SK-N-SH (cell line): ENCODE results near the gene LMO7. TPM values are rescaled to one million over a fixed set of nuclear protein-coding genes. Genes with fewer than 3 reads are reported as not detected.

Experiments
- CTCF ChIA-PET: fragments of 300-600, 350-600 bp; formaldehyde crosslinking; extraction: SDS; loops from one replicate; lab custom pipeline; 2021; lab: Yijun Ruan, JAX
- POLR2A ChIA-PET: fragments of 350-600 bp; sonication (Branson Sonifier 250); formaldehyde crosslinking; extraction: SDS; loops from one replicate; lab custom pipeline; 2020; ENCODE audit warnings: antibody characterized with exemption, inconsistent platforms; lab: Yijun Ruan, JAX
- DNase-seq: peaks from one replicate; pipeline ENCODE4 v3.0.0; 2012
- H2AFZ ChIP-seq: fragments of 200-600 bp; sonication (generic); 2 replicates; pipeline ENCODE4 v1.8.1; 2016; ENCODE audit warnings: antibody characterized with exemption, mild to moderate bottlenecking, low read depth
- H3F3A ChIP-seq: fragments of 200-600 bp; sonication (generic); replicated peaks from 2 replicates; pipeline ENCODE3; 2016; ENCODE audit warnings: antibody characterized with exemption, mild to moderate bottlenecking; ENCODE audit not compliant: insufficient read depth
- H3K27ac ChIP-seq, 2 experiments: fragments of 200-500 bp in 1 of 2; fragments of 200-600 bp in 1 of 2; sonication (Bioruptor generic) in 1 of 2; sonication (generic), shearing (Covaris generic) in 1 of 2; 2 replicates each; pipeline versions ENCODE4 v1.5.1 to v1.6.1; 2014 to 2016; ENCODE audit warnings: low read depth in 2 of 2, inconsistent platforms in 1 of 2, low read length in 1 of 2, mild to moderate bottlenecking in 1 of 2, mixed read lengths in 1 of 2
- H3K27me3 ChIP-seq: fragments of 200-600 bp; sonication (generic), shearing (Covaris generic); 2 replicates; pipeline ENCODE4 v1.6.1; 2016; ENCODE audit warnings: mixed run types; ENCODE audit not compliant: insufficient read depth
- H3K36me3 ChIP-seq, 2 experiments: fragments of 200-500 bp in 1 of 2; fragments of 200-600 bp in 1 of 2; sonication (Bioruptor generic) in 1 of 2; sonication (generic) in 1 of 2; replicated peaks in 1 of 2; 2 replicates each; pipeline versions ENCODE3 to v1.5.1; 2014 to 2016; ENCODE audit warnings: low read length in 1 of 2, mild to moderate bottlenecking in 1 of 2; ENCODE audit not compliant: insufficient read depth in 2 of 2, control insufficient read depth in 1 of 2
- H3K4me1 ChIP-seq, 2 experiments: fragments of 200-500 bp in 1 of 2; fragments of 200-600 bp in 1 of 2; sonication (Bioruptor generic) in 1 of 2; sonication (generic), shearing (Covaris generic) in 1 of 2; 2 replicates each; pipeline versions ENCODE4 v1.5.1 to v1.6.1; 2014 to 2016; ENCODE audit warnings: low read depth in 1 of 2, low read length in 1 of 2, mixed run types in 1 of 2; ENCODE audit not compliant: insufficient read depth in 2 of 2, control insufficient read depth in 1 of 2
- H3K4me2 ChIP-seq: fragments of 200-600 bp; sonication (generic), shearing (Covaris generic); 2 replicates; pipeline ENCODE4 v1.6.1; 2017; ENCODE audit warnings: mixed run types
- H3K4me3 ChIP-seq, 2 experiments: fragments of 200-500 bp in 1 of 2; fragments of 200-600 bp in 1 of 2; sonication (Bioruptor generic) in 1 of 2; sonication (generic), shearing (Covaris generic) in 1 of 2; 2 replicates each; pipeline versions ENCODE4 v1.5.1 to v1.8.1; 2014 to 2016; ENCODE audit warnings: low read depth in 2 of 2, inconsistent platforms in 1 of 2, low read length in 1 of 2, mild to moderate bottlenecking in 1 of 2, mixed read lengths in 1 of 2, moderate library complexity in 1 of 2
- H3K79me2 ChIP-seq: fragments of 200-600 bp; sonication (generic); 2 replicates; pipeline ENCODE4 v1.8.1; 2017; ENCODE audit warnings: mild to moderate bottlenecking; ENCODE audit not compliant: insufficient read depth
- H3K9ac ChIP-seq: fragments of 200-600 bp; sonication (generic); 2 replicates; pipeline ENCODE4 v1.6.1; 2017; ENCODE audit warnings: mixed run types
- H3K9me2 ChIP-seq: fragments of 200-600 bp; sonication (generic); 2 replicates; pipeline ENCODE4 v1.6.1; 2017; ENCODE audit warnings: mixed run types
- H3K9me3 ChIP-seq: fragments of 200-600 bp; sonication (generic); 2 replicates; pipeline ENCODE4 v1.6.1; 2017; ENCODE audit warnings: mixed run types, mild to moderate bottlenecking, moderate library complexity
- H4K20me1 ChIP-seq: fragments of 200-600 bp; sonication (generic); 2 replicates; pipeline ENCODE4 v1.6.1; 2017; ENCODE audit warnings: mild to moderate bottlenecking, mixed run types; ENCODE audit not compliant: insufficient read depth
- CHD2 ChIP-seq: fragments of 150-350 bp; IDR thresholded peaks from 2 replicates; pipeline ENCODE4 v1.6.1; 2018; ENCODE audit warnings: low read length; ENCODE audit not compliant: partially characterized antibody
- EP300 ChIP-seq, 2 experiments: IDR thresholded peaks; 2 replicates each; pipeline versions ENCODE4 v1.4.0 to v1.6.1; 2012; ENCODE audit warnings: borderline replicate concordance in 1 of 2, low read depth in 1 of 2, low read length in 1 of 2
- FOXM1 ChIP-seq: IDR thresholded peaks from 2 replicates; pipeline ENCODE4 v1.4.0; 2012; ENCODE audit warnings: low read depth, mild to moderate bottlenecking
- GABPA ChIP-seq: IDR thresholded peaks from 2 replicates; pipeline ENCODE4 v1.4.0; 2012; ENCODE audit warnings: low read depth, mild to moderate bottlenecking
- GATA2 ChIP-seq: sonication (generic); formaldehyde crosslinking; IDR thresholded peaks from 2 replicates; pipeline ENCODE4 v1.5.0; 2020; ENCODE audit warnings: mild to moderate bottlenecking, missing genetic modification reagents
- JUND ChIP-seq: IDR thresholded peaks from 2 replicates; pipeline ENCODE4 v1.4.0; 2012
- POLR2AphosphoS5 ChIP-seq: IDR thresholded peaks from 2 replicates; pipeline ENCODE4 v1.6.1; 2012; ENCODE audit warnings: low read depth, low read length
- RCOR1 ChIP-seq: fragments of 150-350 bp; IDR thresholded peaks from 2 replicates; pipeline ENCODE4 v1.6.1; 2017; ENCODE audit warnings: antibody characterized with exemption, low read length
- SIN3A ChIP-seq: IDR thresholded peaks from 2 replicates; pipeline ENCODE4 v1.6.1; 2012; ENCODE audit warnings: low read depth, mild to moderate bottlenecking, low read length, moderate library complexity, borderline replicate concordance
- SMC3 ChIP-seq: IDR thresholded peaks from 2 replicates; pipeline ENCODE4 v1.6.1; 2012; ENCODE audit warnings: low read depth, low read length, improper control_type of control experiment
- USF1 ChIP-seq: IDR thresholded peaks from 2 replicates; pipeline ENCODE4 v1.4.0; 2012; ENCODE audit warnings: low read depth, borderline replicate concordance
- YY1 ChIP-seq: IDR thresholded peaks from 2 replicates; pipeline ENCODE4 v1.4.0; 2012; ENCODE audit warnings: low read depth, mild to moderate bottlenecking
- WGBS: methylation state at CpG from one replicate; pipeline ENCODE4 v1.1.6; 2017; ENCODE audit warnings: low lambda C conversion rate; 5-methylcytosine and 5-hydroxymethylcytosine counted together
- polyA plus RNA-seq, 3 experiments: library from polyadenylated mRNA; depleted of rRNA; stranded (reverse); fragments of >200 nt; gene quantifications; 2 replicates each; pipeline ENCODE4 v1.2.3, GENCODE V29; 2012
- TF ChIP-seq, protein P1 (sequence below): fragments of 150-350 bp; IDR thresholded peaks from 2 replicates; pipeline ENCODE4 v1.6.1; 2017; ENCODE audit warnings: antibody characterized with exemption, low read length, low read depth, borderline replicate concordance
- TF ChIP-seq, protein P2 (sequence below): IDR thresholded peaks from 2 replicates; pipeline ENCODE4 v1.4.0; 2012; ENCODE audit warnings: low read depth, borderline replicate concordance
- TF ChIP-seq, protein P3 (sequence below): fragments of 200-600 bp; sonication (generic); IDR thresholded peaks from 2 replicates; pipeline ENCODE4 v1.6.1; 2017; ENCODE audit warnings: antibody characterized with exemption, mild to moderate bottlenecking, moderate library complexity

The LMO7 gene
- polyA plus RNA-seq, 1 of the 3 experiments (the other 2 are of a cell fraction), result 83.6 TPM

DNA sequence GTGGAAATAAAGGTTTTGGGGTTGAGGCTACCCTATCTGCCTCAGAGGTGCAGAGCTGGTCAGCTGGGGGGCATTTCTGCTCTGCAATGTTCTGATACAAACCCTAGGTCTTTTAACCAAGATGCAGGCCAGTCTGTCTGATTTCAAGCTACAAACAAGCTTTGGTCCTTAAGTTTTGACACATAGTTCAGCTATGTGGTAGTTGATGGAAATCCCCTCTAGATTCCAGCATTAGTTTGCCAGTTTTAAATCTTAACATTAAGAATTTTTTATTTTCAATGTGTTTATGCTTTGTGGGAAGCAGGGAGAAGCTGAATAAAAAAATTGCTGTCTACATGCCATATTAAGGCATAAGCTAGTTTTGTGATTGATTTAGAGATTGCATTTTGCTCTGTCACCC lies 225.7 kb downstream of the LMO7 start:
- H3K36me3 ChIP-seq, result peaks cover 29 to 38% of the 10 kb centered on the region in 2 experiments
- no peaks in the 10 kb centered on the region for H3K27me3 ChIP-seq
- ChIA-PET CTCF (interaction anchor here (1.1 to 8.0 kb wide), 6 partner anchors 9 to 1118 kb away, joined by 3 to 54 read pairs (median 4); no protein-coding TSS in a partner anchor), POLR2A (no interaction called here)
- H3K4me1 ChIP-seq, result no peaks in the 10 kb centered on the region; a peak in 1 of 4 replicates
- no peak overlapping the region for H3K4me2 ChIP-seq
- no peaks in the 10 kb centered on the region for H3K9me2 ChIP-seq
- H4K20me1 ChIP-seq, result peaks cover 11% of the 10 kb centered on the region; the same call in 1 of the 2 replicates
- no peak overlapping the region for H3K4me3 ChIP-seq
- TF ChIP-seq YY1, result no peak
- H3F3A ChIP-seq, result peaks cover 67% of the 10 kb centered on the region
- DNase-seq, result no peak
- 0 out of 2 replicates have a peak, but pooled peaks cover 7% of the 10 kb centered on the region for H3K79me2 ChIP-seq
- no peak overlapping the region for H2AFZ ChIP-seq
- H3K9me3 ChIP-seq, result no peaks in the 10 kb centered on the region
- H3K9ac ChIP-seq, result no peak overlapping the region
- H3K27ac ChIP-seq, result no peak overlapping the region

- Histone ChIP-seq H3K27ac (no peak overlapping the region), H3K4me2 (no peak overlapping the region), H3K4me3 (no peak overlapping the region), H4K20me1 (peaks cover 5% of the 10 kb centered on the region; the same call in 1 of the 2 replicates), H3K4me1 (peaks cover 0 to 3% of the 10 kb centered on the region in 2 experiments; a peak in 1 of 4 replicates), H3K79me2 (no peaks in the 10 kb centered on the region), H3K36me3 (peaks cover 4 to 10% of the 10 kb centered on the region in 2 experiments), H3K9me2 (no peaks in the 10 kb centered on the region), H2AFZ (no peak overlapping the region), H3K9me3 (no peaks in the 10 kb centered on the region), H3F3A (peaks cover 68% of the 10 kb centered on the region), H3K27me3 (no peaks in the 10 kb centered on the region), H3K9ac (no peak overlapping the region)
- no peak for TF ChIP-seq JUND
- no peak for TF ChIP-seq SMC3
- no peak for TF ChIP-seq GATA2
- TF ChIP-seq GABPA, result no peak
- TF ChIP-seq EP300 (IDR thresholded peaks at IDR 0.05; ENCODE audit: borderline replicate concordance in 1 of 2, low read depth in 1 of 2, low read length in 1 of 2), result no peak
- TF ChIP-seq, protein P1, sequence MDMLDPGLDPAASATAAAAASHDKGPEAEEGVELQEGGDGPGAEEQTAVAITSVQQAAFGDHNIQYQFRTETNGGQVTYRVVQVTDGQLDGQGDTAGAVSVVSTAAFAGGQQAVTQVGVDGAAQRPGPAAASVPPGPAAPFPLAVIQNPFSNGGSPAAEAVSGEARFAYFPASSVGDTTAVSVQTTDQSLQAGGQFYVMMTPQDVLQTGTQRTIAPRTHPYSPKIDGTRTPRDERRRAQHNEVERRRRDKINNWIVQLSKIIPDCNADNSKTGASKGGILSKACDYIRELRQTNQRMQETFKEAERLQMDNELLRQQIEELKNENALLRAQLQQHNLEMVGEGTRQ, result no peak
- TF ChIP-seq POLR2AphosphoS5, result no peak; the same call in 1 of the 2 replicates
- TF ChIP-seq FOXM1, result no peak
- no peak for TF ChIP-seq RCOR1
- WGBS, result 89% methylated on average over 5 of the region's 5 CpGs
- DNase-seq, result no peak
- ChIA-PET CTCF (interaction anchor here (0.8 to 2.6 kb wide), 6 partner anchors 11 to 1128 kb away, joined by 3 to 13 read pairs (median 5); no protein-coding TSS in a partner anchor), POLR2A (no interaction called here)
These were observed 228.6 kb downstream of the LMO7 start for GRCh38 chr13:75864718-75865117.

DNA sequence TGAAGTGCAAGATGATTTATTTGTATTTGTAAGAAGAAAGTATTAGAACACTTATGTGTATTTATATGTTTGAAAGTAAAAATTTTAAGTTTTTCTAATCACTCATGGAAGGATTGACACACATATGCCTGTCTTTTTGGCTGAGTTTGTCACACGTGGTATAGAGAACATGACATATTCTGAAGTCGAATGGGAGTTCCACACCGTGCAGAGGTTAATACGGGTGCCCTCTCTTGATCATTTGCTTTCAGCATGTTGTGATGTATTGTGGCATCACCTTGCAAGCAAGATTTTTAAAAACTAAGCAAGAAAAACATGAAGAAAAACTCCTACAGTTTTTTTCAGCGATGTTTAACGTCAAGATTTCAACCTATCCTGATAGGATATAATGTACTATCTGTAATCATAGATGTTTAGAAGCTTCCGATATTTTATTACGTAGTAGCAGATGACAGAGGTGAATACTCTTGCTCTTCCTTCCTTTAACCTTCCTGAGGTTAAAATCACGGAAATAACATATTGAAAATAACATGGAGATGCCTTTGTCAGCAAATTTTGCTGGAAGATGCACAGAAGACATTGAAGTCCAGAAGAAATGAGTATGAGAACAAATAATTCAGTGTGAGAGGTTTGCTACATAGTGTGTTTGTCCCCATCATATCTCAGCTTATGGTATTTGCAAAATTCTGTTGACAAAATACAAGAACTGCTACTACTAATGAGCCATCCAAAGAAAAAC lies 231.4 kb downstream of the LMO7 start:
- H3K4me2 ChIP-seq, result no peak overlapping the region
- H3F3A ChIP-seq, result peaks cover 48% of the 10 kb centered on the region
- DNase-seq, result no peak
- no peaks in the 10 kb centered on the region for H3K9me2 ChIP-seq
- ChIA-PET CTCF (interaction anchor here (0.6 to 4.1 kb wide), 5 partner anchors 172 to 1057 kb away, joined by 3 to 60 read pairs (median 7); no protein-coding TSS in a partner anchor), POLR2A (no interaction called here)
- H2AFZ ChIP-seq, result no peak overlapping the region
- H3K27me3 ChIP-seq, result no peaks in the 10 kb centered on the region
- H3K4me1 ChIP-seq, result peaks cover 0 to 3% of the 10 kb centered on the region in 2 experiments; a peak in 1 of 4 replicates
- no peak overlapping the region for H3K9ac ChIP-seq
- H4K20me1 ChIP-seq, result no peaks in the 10 kb centered on the region
- no peaks in the 10 kb centered on the region for H3K9me3 ChIP-seq
- WGBS, result 87% methylated on average over 9 of the region's 9 CpGs
- no peak overlapping the region for H3K27ac ChIP-seq
- H3K4me3 ChIP-seq, result no peak overlapping the region
- no peaks in the 10 kb centered on the region for H3K79me2 ChIP-seq
- no peaks in the 10 kb centered on the region for H3K36me3 ChIP-seq
- no peak for TF ChIP-seq GABPA
- TF ChIP-seq USF1, result no peak
- no peak for TF ChIP-seq SIN3A
- TF ChIP-seq, protein P2, sequence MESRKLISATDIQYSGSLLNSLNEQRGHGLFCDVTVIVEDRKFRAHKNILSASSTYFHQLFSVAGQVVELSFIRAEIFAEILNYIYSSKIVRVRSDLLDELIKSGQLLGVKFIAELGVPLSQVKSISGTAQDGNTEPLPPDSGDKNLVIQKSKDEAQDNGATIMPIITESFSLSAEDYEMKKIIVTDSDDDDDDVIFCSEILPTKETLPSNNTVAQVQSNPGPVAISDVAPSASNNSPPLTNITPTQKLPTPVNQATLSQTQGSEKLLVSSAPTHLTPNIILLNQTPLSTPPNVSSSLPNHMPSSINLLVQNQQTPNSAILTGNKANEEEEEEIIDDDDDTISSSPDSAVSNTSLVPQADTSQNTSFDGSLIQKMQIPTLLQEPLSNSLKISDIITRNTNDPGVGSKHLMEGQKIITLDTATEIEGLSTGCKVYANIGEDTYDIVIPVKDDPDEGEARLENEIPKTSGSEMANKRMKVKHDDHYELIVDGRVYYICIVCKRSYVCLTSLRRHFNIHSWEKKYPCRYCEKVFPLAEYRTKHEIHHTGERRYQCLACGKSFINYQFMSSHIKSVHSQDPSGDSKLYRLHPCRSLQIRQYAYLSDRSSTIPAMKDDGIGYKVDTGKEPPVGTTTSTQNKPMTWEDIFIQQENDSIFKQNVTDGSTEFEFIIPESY, result no peak
- no peak for TF ChIP-seq CHD2
- TF ChIP-seq, protein P3, sequence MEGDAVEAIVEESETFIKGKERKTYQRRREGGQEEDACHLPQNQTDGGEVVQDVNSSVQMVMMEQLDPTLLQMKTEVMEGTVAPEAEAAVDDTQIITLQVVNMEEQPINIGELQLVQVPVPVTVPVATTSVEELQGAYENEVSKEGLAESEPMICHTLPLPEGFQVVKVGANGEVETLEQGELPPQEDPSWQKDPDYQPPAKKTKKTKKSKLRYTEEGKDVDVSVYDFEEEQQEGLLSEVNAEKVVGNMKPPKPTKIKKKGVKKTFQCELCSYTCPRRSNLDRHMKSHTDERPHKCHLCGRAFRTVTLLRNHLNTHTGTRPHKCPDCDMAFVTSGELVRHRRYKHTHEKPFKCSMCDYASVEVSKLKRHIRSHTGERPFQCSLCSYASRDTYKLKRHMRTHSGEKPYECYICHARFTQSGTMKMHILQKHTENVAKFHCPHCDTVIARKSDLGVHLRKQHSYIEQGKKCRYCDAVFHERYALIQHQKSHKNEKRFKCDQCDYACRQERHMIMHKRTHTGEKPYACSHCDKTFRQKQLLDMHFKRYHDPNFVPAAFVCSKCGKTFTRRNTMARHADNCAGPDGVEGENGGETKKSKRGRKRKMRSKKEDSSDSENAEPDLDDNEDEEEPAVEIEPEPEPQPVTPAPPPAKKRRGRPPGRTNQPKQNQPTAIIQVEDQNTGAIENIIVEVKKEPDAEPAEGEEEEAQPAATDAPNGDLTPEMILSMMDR, result no peak
- TF ChIP-seq RCOR1, result no peak
